WTC11 (cell line): ENCODE measurements around the gene GPC2.

Experiments
- USF2 ChIP-seq: sonication (generic); formaldehyde crosslinking; IDR thresholded peaks from 2 replicates; pipeline ENCODE4 v1.8.1; 2023; ENCODE audit warnings: mild to moderate bottlenecking, missing genetic modification reagents, moderate library complexity
- TF ChIP-seq, protein P1 (sequence below): fragments of 200-600 bp; IDR thresholded peaks from 2 replicates; pipeline ENCODE4 v1.8.0; 2022; ENCODE audit warnings: antibody characterized with exemption
- TF ChIP-seq, protein P2 (sequence below): sonication (generic); formaldehyde crosslinking; IDR thresholded peaks from 2 replicates; pipeline ENCODE4 v1.8.0; 2022; ENCODE audit warnings: mild to moderate bottlenecking, missing genetic modification reagents

DNA sequence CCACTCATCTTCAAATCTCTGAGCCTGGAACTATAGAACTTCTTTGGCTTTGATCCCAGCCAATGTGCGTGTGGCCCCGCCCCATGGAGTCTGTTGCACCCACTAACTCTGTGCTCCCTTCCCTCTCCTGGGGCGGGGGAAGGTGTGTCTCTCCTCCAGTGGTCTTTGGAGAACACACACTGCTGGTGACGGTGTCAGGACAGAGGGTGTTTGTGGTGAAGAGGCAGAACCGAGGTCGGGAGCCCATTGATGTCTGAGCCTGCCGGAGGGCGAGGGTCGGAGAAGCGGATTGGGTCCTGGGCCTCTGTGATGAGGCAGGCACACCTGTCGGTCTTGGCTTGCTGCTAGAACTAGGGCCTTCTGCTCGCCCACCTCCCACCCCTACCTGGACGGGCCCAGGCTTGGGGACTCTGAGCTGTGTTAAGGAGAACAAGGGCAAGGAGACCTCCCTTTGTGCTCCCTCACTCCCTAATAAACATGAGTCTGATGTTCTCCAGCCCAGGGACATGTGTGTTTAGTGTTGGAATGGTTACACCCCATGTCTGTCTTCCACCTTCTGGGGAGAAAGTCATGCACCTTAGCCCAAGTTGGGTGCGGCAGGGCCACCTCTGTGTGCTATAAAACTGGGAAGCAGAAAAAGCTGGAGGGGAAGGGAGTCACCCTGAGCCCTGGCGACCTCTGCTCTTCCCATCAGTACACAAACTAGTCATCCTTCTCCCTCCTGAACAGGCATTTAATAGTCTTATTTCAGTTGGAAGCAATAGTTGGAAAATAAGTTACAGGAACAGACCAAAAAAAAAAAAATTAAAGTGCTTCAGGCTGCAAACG is 23.3 kb downstream of the GPC2 start:
- no peak for TF ChIP-seq USF2
- TF ChIP-seq, protein P1, sequence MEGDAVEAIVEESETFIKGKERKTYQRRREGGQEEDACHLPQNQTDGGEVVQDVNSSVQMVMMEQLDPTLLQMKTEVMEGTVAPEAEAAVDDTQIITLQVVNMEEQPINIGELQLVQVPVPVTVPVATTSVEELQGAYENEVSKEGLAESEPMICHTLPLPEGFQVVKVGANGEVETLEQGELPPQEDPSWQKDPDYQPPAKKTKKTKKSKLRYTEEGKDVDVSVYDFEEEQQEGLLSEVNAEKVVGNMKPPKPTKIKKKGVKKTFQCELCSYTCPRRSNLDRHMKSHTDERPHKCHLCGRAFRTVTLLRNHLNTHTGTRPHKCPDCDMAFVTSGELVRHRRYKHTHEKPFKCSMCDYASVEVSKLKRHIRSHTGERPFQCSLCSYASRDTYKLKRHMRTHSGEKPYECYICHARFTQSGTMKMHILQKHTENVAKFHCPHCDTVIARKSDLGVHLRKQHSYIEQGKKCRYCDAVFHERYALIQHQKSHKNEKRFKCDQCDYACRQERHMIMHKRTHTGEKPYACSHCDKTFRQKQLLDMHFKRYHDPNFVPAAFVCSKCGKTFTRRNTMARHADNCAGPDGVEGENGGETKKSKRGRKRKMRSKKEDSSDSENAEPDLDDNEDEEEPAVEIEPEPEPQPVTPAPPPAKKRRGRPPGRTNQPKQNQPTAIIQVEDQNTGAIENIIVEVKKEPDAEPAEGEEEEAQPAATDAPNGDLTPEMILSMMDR = no peak
- TF ChIP-seq, protein P2, sequence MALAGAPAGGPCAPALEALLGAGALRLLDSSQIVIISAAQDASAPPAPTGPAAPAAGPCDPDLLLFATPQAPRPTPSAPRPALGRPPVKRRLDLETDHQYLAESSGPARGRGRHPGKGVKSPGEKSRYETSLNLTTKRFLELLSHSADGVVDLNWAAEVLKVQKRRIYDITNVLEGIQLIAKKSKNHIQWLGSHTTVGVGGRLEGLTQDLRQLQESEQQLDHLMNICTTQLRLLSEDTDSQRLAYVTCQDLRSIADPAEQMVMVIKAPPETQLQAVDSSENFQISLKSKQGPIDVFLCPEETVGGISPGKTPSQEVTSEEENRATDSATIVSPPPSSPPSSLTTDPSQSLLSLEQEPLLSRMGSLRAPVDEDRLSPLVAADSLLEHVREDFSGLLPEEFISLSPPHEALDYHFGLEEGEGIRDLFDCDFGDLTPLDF (CRISPR knock-in tag) = no peak
